DND-41 (cell line): ENCODE results near the gene C1orf116.

Source experiments
- ATAC-seq: fragments of 200-7000 bp; cut with Tn5 transposase; 3 replicates; pipeline ENCODE4 v1.9.1; 2021; ENCODE audit warnings: low read depth; ENCODE audit not compliant: insufficient read depth
- DNase-seq: peaks from one replicate; pipeline ENCODE4 v3.0.0-alpha.2; 2020
- H2AFZ ChIP-seq: 2 replicates; pipeline ENCODE4 v1.6.0; 2012; ENCODE audit warnings: low read depth, low read length
- H3K27ac ChIP-seq: 2 replicates; pipeline ENCODE4 v1.5.1; 2012; ENCODE audit warnings: low read length, inconsistent platforms
- H3K27me3 ChIP-seq: fragments of 200-600 bp; sonication (generic); 2 replicates; pipeline ENCODE4 v1.6.0; 2012; ENCODE audit warnings: low read length, mild to moderate bottlenecking, inconsistent platforms; ENCODE audit not compliant: insufficient read depth, poor library complexity
- H3K36me3 ChIP-seq: 2 replicates; pipeline ENCODE4 v1.5.1; 2012; ENCODE audit warnings: low read length, inconsistent platforms; ENCODE audit not compliant: insufficient read depth
- H3K4me1 ChIP-seq: 2 replicates; pipeline ENCODE4 v1.5.1; 2012; ENCODE audit warnings: mild to moderate bottlenecking, low read length; ENCODE audit not compliant: insufficient read depth
- H3K4me2 ChIP-seq: 2 replicates; pipeline ENCODE4 v1.6.0; 2012; ENCODE audit warnings: mild to moderate bottlenecking, moderate library complexity, low read length, inconsistent platforms; ENCODE audit not compliant: insufficient read depth
- H3K4me3 ChIP-seq, 2 experiments: fragments of 200-600 bp in 1 of 2; shearing (Covaris generic) in 1 of 2; 2 replicates each; pipeline ENCODE4 v1.5.1; 2012 to 2016; ENCODE audit warnings: inconsistent platforms in 2 of 2, low read length in 2 of 2, mild to moderate bottlenecking in 2 of 2, low read depth in 1 of 2, moderate library complexity in 1 of 2
- H3K79me2 ChIP-seq: 2 replicates; pipeline ENCODE4 v1.6.0; 2012; ENCODE audit warnings: low read length, inconsistent platforms; ENCODE audit not compliant: insufficient read depth
- H3K9ac ChIP-seq: 2 replicates; pipeline ENCODE4 v1.6.0; 2012; ENCODE audit warnings: low read depth, mild to moderate bottlenecking, inconsistent platforms, low read length, moderate library complexity
- H3K9me3 ChIP-seq: 2 replicates; pipeline ENCODE4 v1.5.1; 2012; ENCODE audit warnings: low read length, moderate library complexity, mild to moderate bottlenecking, inconsistent platforms; ENCODE audit not compliant: insufficient read depth, severe bottlenecking
- H4K20me1 ChIP-seq: 2 replicates; pipeline ENCODE4 v1.6.0; 2012; ENCODE audit warnings: low read length; ENCODE audit not compliant: insufficient read depth
- EZH2 ChIP-seq: IDR thresholded peaks from 3 replicates; pipeline ENCODE4 v1.6.1; 2012; ENCODE audit warnings: borderline replicate concordance, low read depth, mild to moderate bottlenecking, moderate library complexity, low read length, inconsistent platforms; ENCODE audit not compliant: severe bottlenecking
- TF ChIP-seq, protein P1 (sequence below): IDR thresholded peaks from 2 replicates; pipeline ENCODE4 v1.5.1; 2012; ENCODE audit warnings: borderline replicate concordance, low read length, moderate library complexity, mild to moderate bottlenecking; ENCODE audit not compliant: poor library complexity, severe bottlenecking; ENCODE audit errors: extremely low read depth

C1orf116 gene

DNA sequence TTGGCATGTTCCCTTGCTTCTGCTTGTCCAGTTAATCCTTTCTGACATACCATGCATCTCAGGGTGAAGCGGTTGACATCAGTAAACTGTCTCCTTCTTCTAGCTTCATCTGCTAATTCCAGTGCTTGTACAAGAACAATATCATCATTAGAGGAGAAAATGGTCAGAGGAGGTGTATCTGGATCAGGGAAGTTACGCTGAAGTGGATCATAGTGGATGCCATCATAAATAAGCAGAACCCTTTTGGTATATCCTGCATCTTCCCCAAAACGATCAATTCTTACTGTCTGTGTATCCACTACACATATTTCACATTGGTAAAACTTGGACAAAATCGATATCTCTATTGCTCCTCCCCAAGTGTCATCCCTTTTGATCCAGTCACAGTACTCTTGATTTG lies 16.5 kb upstream of the C1orf116 start:
- peaks cover 24% of the 10 kb centered on the region for H3K79me2 ChIP-seq
- peak overlapping the region; percentile 17; the same call in 1 of the 2 replicates for H3K27ac ChIP-seq
- peak overlapping the region; percentile 75; the same call in 1 of the 2 replicates for H3K9ac ChIP-seq

GRCh38 chr1:207048041-207048440 lies 15.5 kb upstream of the C1orf116 start:
- peaks cover 9% of the 10 kb centered on the region for H4K20me1 ChIP-seq
- H3K79me2 ChIP-seq, result peaks cover 24% of the 10 kb centered on the region
- DNase-seq (no peak), ATAC-seq (no peak)
- H3K4me1 ChIP-seq, result peaks cover 41% of the 10 kb centered on the region
- no peak overlapping the region for H3K9ac ChIP-seq
- H3K27me3 ChIP-seq, result peaks cover 2% of the 10 kb centered on the region
- no peak overlapping the region for H3K4me3 ChIP-seq
- H3K4me2 ChIP-seq, result peak overlapping the region; percentile 2; the same call in 1 of the 2 replicates
- H3K27ac ChIP-seq, result no peak overlapping the region
- peaks cover 17% of the 10 kb centered on the region for H3K36me3 ChIP-seq
- H2AFZ ChIP-seq, result no peak overlapping the region
- TF ChIP-seq, protein P1, sequence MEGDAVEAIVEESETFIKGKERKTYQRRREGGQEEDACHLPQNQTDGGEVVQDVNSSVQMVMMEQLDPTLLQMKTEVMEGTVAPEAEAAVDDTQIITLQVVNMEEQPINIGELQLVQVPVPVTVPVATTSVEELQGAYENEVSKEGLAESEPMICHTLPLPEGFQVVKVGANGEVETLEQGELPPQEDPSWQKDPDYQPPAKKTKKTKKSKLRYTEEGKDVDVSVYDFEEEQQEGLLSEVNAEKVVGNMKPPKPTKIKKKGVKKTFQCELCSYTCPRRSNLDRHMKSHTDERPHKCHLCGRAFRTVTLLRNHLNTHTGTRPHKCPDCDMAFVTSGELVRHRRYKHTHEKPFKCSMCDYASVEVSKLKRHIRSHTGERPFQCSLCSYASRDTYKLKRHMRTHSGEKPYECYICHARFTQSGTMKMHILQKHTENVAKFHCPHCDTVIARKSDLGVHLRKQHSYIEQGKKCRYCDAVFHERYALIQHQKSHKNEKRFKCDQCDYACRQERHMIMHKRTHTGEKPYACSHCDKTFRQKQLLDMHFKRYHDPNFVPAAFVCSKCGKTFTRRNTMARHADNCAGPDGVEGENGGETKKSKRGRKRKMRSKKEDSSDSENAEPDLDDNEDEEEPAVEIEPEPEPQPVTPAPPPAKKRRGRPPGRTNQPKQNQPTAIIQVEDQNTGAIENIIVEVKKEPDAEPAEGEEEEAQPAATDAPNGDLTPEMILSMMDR, result no peak
- TF ChIP-seq EZH2, result no peak
- no peaks in the 10 kb centered on the region for H3K9me3 ChIP-seq

More for the DNA sequence above, 16.5 kb upstream of the C1orf116 start:
- Histone ChIP-seq H3K4me2 (peak overlapping the region; percentile 69), H3K4me3 (peak overlapping the region in 1 of 2 experiments; percentile 88; a peak in 1 of 4 replicates), H3K36me3 (peaks cover 17% of the 10 kb centered on the region), H3K27me3 (peaks cover 9% of the 10 kb centered on the region), H4K20me1 (peaks cover 9% of the 10 kb centered on the region), H3K9me3 (no peaks in the 10 kb centered on the region), H2AFZ (no peak overlapping the region), H3K4me1 (peaks cover 47% of the 10 kb centered on the region)
- TF ChIP-seq, protein P1, result no peak
- TF ChIP-seq EZH2, result no peak
- ATAC-seq, result no peak
- DNase-seq, result no peak

GRCh38 chr1:207047505-207047904 lies 14.9 kb upstream of the C1orf116 start:
- H3K79me2 ChIP-seq, result peaks cover 24% of the 10 kb centered on the region

More at GRCh38 chr1:207047505-207047904, 14.9 kb upstream of the C1orf116 start:
- no peak for DNase-seq
- Histone ChIP-seq H2AFZ (no peak overlapping the region), H3K4me2 (no peak overlapping the region), H3K27me3 (no peaks in the 10 kb centered on the region), H3K4me1 (peaks cover 35% of the 10 kb centered on the region), H3K27ac (no peak overlapping the region), H3K9ac (no peak overlapping the region), H4K20me1 (peaks cover 9% of the 10 kb centered on the region), H3K9me3 (no peaks in the 10 kb centered on the region), H3K4me3 (no peak overlapping the region), H3K36me3 (peaks cover 17% of the 10 kb centered on the region)
- no peak for TF ChIP-seq EZH2
- TF ChIP-seq, protein P1, result no peak
- no peak for ATAC-seq
